ENCODE measurements around the gene TMCC2.
A peak's percentile ranks its signal among the peaks of the same experiment; 100 is the strongest.
"Not testable (repeated sequence)": the region's sequence is repeated elsewhere in the genome, so short reads cannot be mapped to it uniquely, and the experiment has no call there.

TMCC2 gene

DNA sequence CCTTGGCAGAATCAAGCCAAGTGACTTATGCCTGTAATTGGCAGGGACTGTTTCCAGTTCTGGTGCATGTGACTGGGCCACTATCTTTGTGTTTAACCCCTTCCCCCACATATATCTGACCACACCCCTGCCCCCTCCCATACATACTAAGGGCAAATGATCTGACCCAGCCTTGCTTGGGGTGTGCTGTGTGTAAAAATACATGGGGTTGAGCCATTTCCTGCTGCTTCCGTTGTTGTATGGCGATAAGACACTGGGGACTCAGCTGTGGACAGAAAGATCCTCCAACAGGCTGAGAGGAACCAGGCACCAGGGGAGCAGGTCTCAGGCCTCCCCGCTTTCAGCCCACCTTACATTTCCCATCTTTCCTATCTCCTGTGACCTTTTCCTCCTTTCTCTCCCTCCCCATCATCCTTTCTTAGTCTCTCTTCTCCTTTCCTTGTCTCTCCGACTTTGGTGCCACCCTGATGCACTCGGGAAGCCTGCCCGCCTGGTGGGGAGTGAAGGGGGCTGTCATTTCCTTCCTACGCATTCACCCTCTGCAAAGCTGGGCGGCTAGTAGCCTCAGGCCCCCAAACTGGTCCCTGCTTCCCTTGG lies 39.7 kb downstream of the TMCC2 start:
- DNase-seq, result peak; percentile 63 to 82
- TF ChIP-seq POLR2A (IDR thresholded peaks at IDR 0.05; ENCODE audit: low read length), result no peak
- no peak for TF ChIP-seq GATA1 (IDR thresholded peaks at IDR 0.05; ENCODE audit: low read depth, low read length)

DNA sequence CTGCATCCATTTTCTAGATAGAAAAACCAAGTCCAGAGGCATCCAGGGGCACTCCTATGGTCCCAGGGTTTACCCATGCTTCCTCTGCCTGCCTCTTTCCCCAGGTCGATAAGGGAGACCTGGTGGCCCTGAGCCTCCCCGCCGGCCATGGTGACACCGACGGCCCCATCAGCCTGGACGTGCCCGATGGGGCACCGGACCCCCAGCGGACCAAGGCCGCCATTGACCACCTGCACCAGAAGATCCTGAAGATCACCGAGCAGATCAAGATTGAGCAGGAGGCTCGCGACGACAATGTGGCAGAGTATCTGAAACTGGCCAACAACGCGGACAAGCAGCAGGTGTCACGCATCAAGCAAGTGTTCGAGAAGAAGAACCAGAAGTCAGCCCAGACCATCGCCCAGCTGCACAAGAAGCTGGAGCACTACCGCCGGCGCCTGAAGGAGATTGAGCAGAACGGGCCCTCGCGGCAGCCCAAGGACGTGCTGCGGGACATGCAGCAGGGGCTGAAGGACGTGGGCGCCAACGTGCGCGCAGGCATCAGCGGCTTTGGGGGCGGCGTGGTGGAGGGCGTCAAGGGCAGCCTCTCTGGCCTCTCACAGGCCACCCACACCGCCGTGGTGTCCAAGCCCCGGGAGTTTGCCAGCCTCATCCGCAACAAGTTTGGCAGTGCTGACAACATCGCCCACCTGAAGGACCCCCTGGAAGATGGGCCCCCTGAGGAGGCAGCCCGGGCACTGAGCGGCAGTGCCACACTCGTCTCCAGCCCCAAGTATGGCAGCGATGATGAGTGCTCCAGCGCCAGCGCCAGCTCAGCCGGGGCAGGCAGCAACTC lies 41.3 kb downstream of the TMCC2 start:
- DNase-seq, result no peak

DNA sequence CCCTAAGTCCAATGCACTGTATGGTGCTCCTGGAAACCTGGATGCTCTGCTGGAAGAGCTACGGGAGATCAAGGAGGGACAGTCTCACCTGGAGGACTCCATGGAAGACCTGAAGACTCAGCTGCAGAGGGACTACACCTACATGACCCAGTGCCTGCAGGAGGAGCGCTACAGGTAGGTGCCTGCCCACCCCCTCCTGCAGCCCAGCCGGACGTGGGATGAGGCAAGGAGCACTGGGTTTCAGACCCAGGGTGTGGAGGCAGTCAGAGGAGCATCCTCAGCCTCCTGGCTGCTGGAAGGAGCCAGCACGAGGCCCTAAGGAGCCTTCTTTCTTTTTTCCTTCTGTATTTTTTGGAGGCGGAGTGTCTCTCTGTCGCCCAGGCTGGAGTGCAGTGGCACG lies 42.0 kb downstream of the TMCC2 start:
- TF ChIP-seq POLR2A (IDR thresholded peaks at IDR 0.05; ENCODE audit: low read length) (no peak), GATA1 (IDR thresholded peaks at IDR 0.05; ENCODE audit: low read depth, low read length) (no peak)
- no peak for DNase-seq

More for the DNA sequence above, 41.3 kb downstream of the TMCC2 start:
- TF ChIP-seq GATA1 (IDR thresholded peaks at IDR 0.05; ENCODE audit: low read depth, low read length) (no peak), POLR2A (IDR thresholded peaks at IDR 0.05; ENCODE audit: low read length) (no peak)

DNA sequence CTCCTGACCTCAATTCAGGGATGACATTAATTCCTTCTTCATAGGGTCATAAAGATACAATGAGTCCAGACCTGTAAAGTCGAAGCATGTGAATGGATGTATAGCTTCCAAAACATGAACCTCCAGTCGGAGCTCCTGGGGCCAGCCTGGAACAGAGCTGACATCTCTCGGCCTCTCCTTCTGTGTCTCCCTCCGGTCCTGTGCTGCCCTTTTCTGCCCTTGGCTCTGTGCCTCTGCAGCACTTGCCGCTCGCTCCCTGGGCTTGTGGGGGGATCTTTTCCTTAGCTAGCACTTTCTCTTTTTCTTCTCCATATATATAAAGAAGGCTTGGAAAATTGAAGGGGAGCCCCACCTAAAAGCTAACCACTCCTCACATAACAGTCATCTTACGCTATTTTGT lies 42.5 kb downstream of the TMCC2 start:
- DNase-seq, result no peak
- TF ChIP-seq GATA1 (IDR thresholded peaks at IDR 0.05; ENCODE audit: low read depth, low read length), result no peak
- TF ChIP-seq POLR2A (IDR thresholded peaks at IDR 0.05; ENCODE audit: low read length), result no peak

- no peak for DNase-seq
- TF ChIP-seq GATA1 (IDR thresholded peaks at IDR 0.05; ENCODE audit: low read depth, low read length) (no peak), POLR2A (IDR thresholded peaks at IDR 0.05; ENCODE audit: low read length) (no peak)
Observed at GRCh38 chr1:205270764-205271163, 43.0 kb downstream of the TMCC2 start.

DNA sequence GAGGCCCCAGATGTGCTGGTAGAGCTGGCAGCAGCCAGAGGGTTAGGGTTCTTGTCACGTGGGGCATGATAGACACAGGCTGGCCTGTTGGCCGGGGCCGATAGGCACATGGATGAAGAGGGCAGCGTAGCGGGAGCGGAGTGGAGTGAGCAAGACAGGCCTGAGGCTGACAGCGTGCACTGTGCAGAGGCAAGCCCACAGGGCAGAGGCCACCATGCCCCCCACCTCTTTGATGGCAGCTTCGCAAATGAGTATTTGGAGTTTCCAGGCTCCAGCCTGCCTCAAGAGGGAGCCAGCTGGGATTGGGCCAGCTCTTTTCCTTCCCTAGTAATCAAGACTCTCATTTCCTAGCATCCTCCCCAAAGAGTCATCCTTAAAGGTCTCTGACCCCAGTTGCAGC lies 43.5 kb downstream of the TMCC2 start:
- no peak for TF ChIP-seq GATA1 (IDR thresholded peaks at IDR 0.05; ENCODE audit: low read depth, low read length)
- no peak for TF ChIP-seq POLR2A (IDR thresholded peaks at IDR 0.05; ENCODE audit: low read length)
- DNase-seq, result no peak

DNA sequence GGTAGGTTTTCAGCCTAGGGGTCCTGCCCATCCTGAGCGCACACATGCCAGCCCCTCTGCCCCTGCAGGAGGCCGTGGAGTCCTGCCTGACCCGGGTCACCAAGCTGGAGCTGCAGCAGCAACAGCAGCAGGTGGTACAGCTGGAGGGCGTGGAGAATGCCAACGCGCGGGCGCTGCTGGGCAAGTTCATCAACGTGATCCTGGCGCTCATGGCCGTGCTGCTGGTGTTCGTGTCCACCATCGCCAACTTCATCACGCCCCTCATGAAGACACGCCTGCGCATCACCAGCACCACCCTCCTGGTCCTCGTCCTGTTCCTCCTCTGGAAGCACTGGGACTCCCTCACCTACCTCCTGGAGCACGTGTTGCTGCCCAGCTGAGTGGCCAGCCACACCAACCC lies 44.0 kb downstream of the TMCC2 start:
- DNase-seq, result no peak
- TF ChIP-seq POLR2A (IDR thresholded peaks at IDR 0.05; ENCODE audit: low read length) (no peak), GATA1 (IDR thresholded peaks at IDR 0.05; ENCODE audit: low read depth, low read length) (no peak)

GRCh38 chr1:205272536-205272935 lies 44.8 kb downstream of the TMCC2 start:
- peak in 1 of 2 experiments; percentile 50 for DNase-seq
- TF ChIP-seq GATA1 (IDR thresholded peaks at IDR 0.05; ENCODE audit: low read depth, low read length), result no peak
- no peak for TF ChIP-seq POLR2A (IDR thresholded peaks at IDR 0.05; ENCODE audit: low read length)

- no peak for TF ChIP-seq GATA1 (IDR thresholded peaks at IDR 0.05; ENCODE audit: low read depth, low read length)
- no peak for TF ChIP-seq POLR2A (IDR thresholded peaks at IDR 0.05; ENCODE audit: low read length)
- DNase-seq, result peak; percentile 73 to 85
Observed at GRCh38 chr1:205273551-205273982, 45.8 kb downstream of the TMCC2 start.

DNA sequence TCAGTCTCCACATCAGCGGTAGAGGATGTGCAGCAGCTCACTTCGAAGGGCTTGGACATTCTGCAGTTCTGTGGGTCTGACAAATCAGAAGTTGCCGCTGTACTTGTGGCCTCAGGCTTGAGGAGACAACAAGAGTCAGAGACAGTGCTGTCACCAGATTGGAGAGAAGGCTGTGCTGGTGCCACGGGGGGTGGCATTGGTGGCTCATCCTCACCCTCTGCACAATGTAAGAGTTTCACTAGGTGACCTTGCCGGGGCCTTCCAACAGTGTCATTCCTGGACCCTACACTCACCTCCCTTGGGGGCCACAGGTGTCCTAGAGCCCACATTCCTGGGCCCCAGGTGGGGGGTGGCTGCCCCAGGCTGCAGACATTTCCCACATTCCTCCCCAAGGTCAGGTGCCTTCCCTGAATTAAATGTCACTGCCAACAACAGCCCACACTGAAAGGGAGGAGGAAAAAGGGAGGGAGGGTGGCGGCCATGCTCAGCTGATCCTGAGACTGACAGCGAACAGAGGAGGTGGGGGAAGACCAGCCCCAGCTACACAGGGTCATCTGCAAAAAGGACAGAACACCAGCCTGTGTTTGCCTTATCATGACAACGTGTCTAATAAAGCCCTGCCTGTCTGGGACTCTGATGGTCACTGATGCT lies 46.4 kb downstream of the TMCC2 start:
- TF ChIP-seq GATA1 (IDR thresholded peaks at IDR 0.05; ENCODE audit: low read depth, low read length) (no peak), POLR2A (IDR thresholded peaks at IDR 0.05; ENCODE audit: low read length) (no peak)
- no peak for DNase-seq

DNA sequence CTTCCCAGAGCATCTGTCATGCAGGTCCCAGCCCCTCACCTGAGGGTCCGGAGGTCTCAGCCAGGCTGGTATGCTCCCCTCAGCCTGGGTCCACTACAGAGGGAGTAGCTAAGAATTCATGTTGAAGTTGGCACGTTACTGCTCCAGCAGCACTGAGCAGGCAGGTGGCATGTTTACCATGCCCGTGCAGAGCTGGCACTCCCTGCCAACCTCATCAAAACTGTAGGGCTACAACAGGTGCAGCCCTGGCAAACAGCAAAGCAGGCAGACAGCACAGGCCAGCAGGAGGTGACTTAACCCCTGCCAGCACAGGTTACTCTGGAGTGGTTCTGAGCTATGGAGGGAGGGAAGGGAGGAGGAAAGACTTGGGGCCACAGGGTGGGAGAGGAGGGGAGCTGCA lies 47.4 kb downstream of the TMCC2 start:
- no peak for DNase-seq
- TF ChIP-seq POLR2A (IDR thresholded peaks at IDR 0.05; ENCODE audit: low read length) (no peak), GATA1 (IDR thresholded peaks at IDR 0.05; ENCODE audit: low read depth, low read length) (no peak)

DNA sequence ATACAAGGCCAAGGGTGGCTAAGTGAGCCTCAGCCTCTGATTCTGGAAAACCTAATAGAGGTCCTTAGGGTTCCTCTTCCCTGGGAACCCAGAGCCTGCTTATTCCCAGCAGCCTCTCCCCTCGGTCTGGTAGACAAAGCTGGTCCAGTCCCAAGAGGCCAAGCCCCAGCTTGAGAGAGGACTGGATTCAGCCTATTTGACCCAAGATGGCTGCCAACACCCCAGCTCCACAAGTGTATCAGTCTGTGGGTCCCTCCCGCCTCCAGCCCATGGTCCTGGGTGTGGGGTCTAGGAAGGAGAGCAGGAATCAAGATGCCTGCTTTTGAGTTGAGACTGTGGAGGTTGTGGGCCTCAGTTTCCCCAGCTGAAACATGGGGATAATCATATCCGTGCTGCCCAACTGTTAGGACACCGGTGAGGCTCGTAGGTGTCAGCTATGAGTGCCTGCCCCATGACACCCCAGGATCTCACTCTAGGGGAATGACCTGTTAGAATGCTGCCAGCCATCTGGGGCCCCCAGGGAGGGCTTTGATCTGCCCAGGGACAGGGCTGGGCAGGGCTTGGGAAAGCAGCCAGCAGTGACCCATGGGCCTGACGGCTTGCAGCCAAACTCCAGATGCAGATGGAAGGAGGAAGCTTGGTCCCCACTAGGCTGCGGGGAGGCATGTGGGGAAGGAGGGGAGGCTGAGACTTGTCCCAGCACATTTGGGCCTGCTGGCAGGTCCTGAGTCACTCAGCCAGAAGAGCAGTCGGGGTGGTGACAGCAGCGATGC lies 48.4 kb downstream of the TMCC2 start:
- no peak for DNase-seq
- TF ChIP-seq POLR2A (IDR thresholded peaks at IDR 0.05; ENCODE audit: low read length), result no peak

GRCh38 chr1:205276689-205277065 lies 48.9 kb downstream of the TMCC2 start:
- TF ChIP-seq POLR2A (IDR thresholded peaks at IDR 0.05; ENCODE audit: low read length) (no peak), GATA1 (IDR thresholded peaks at IDR 0.05; ENCODE audit: low read depth, low read length) (no peak)
- no peak for DNase-seq

DNA sequence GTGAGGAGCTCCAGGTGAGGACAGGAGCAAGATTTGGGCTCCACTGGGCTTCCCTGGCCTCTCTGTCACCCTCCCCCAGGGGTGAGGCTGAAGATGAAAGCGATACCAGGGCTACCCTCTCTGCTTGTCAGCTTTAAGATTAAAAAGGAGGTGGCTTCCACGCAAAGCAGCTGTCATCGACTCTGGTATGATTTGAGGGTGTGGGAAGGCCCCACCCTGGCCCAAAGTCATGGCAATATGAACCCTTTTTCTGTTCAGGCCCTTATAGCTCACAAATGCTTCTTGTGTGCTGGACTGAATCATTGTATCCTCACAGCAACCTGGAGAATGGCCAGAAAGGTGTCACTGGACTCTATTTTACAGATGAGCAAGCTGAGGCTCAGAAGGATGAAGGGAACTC lies 52.2 kb downstream of the TMCC2 start:
- DNase-seq, result no peak
- no peak for TF ChIP-seq GATA1 (IDR thresholded peaks at IDR 0.05; ENCODE audit: low read depth, low read length)
- TF ChIP-seq POLR2A (IDR thresholded peaks at IDR 0.05; ENCODE audit: low read length), result no peak

DNA sequence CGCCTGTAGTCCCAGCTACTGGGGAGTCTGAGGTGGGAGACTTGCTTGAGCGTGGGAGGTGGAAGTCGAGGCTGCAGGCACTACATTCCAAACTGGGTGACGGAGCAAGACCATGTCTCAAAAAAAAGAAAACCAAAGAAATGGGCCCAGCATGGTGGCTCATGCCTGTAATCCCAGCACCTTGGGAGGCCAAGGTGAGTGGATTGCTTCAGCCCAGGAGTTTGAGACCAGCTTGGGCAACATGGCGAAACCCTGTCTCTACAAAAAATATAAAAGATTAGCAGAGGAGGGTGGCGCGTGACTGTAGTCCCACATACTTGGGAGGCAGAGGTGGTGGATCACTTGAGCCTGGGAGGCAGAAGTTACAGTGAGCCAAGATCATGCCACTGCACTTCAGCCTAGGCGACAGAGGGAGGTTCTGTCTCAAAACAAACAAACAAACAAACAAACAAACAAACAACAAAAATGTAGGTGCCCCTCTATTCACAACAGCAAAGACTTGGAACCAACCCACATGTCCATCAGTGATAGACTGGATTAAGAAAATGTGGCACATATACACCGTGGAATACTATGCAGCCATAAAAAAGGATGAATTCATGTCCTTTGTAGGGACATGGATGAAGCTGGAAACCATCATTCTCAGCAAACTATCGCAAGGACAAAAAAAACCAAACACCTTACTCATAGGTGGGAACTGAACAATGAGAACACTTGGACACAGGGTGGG lies 53.1 kb downstream of the TMCC2 start:
- not testable (repeated sequence) for DNase-seq
